TTC549 (cell line): ENCODE measurements around the gene HSPB6.
"Not testable (repeated sequence)": the region's sequence is repeated elsewhere in the genome, so short reads cannot be mapped to it uniquely, and the experiment has no call there.

Experiments
- FAIRE-seq: peaks from 2 replicates; lab custom pipeline; 2012; peaks lifted over from hg19 to GRCh38; lab: Jason Lieb, UNC

HSPB6 gene

DNA sequence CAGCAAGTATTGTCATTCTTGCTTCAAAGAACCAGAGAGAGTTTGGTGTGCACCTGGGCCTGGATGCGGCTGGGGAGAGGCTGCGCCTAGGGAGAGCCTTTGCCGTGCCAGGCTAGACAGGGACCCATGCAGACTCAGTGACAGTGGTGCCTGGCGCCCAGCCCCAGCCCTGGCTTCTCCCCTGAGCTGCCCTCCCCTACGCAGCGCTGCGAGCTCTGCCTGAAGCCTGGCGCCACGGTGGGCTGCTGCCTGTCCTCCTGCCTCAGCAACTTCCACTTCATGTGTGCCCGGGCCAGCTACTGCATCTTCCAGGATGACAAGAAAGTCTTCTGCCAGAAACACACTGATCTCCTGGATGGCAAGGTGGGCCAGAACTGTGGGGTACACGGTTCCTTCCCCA lies 27.1 kb downstream of the HSPB6 start:
- no peak for FAIRE-seq

GRCh38 chr19:35729021-35729420 lies 27.8 kb downstream of the HSPB6 start:
- no peak for FAIRE-seq

- FAIRE-seq: no peak
Measured at GRCh38 chr19:35727956-35728706, 28.7 kb downstream of the HSPB6 start.

GRCh38 chr19:35727053-35727955 lies 29.5 kb downstream of the HSPB6 start:
- no peak for FAIRE-seq

- FAIRE-seq: no peak
Measured at GRCh38 chr19:35725216-35725861, 31.5 kb downstream of the HSPB6 start.

DNA sequence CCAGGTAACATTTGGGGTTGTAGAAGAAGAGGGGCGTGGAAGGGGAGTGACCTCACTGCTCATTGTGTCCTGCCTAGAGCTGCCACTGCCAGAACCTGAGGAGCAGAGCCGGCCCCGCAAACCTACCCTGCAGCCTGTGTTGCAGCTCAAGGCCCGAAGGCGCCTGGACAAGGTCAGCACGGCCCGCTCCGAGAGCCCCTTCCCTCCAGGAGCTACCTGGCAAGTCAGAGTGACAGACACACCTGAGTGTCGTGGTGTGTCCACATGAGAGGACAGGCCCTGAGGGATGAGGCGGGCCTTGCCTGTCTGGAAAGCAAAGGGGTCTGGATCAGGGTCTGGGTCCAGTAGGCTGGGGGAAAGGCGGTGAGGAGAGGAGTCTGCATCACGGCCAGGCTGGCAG lies 32.3 kb downstream of the HSPB6 start:
- FAIRE-seq: no peak

DNA sequence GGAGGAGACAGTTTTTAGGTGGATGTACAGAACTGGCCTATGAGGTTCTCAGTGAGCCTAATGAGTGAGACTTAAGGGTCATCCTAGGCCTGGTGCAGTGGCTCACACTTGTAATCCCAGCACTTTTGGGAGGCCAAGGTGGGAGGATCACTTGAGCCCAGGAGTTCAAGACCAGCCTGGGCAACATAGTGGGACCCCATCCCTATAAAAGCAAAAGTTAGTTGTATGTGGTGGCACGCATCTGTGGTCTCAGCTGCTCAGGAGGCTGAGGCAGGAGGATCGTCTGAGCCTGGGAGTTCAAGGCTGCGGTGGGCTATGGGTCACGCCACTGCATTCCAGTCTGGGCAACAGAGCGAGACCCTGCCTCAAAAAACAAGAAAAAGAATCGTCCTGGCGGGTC lies 32.7 kb downstream of the HSPB6 start:
- FAIRE-seq: not testable (repeated sequence)

- no peak for FAIRE-seq
Measured at GRCh38 chr19:35723671-35724070, 33.2 kb downstream of the HSPB6 start.

- no peak for FAIRE-seq
Measured at GRCh38 chr19:35722897-35723296, 33.9 kb downstream of the HSPB6 start.

DNA sequence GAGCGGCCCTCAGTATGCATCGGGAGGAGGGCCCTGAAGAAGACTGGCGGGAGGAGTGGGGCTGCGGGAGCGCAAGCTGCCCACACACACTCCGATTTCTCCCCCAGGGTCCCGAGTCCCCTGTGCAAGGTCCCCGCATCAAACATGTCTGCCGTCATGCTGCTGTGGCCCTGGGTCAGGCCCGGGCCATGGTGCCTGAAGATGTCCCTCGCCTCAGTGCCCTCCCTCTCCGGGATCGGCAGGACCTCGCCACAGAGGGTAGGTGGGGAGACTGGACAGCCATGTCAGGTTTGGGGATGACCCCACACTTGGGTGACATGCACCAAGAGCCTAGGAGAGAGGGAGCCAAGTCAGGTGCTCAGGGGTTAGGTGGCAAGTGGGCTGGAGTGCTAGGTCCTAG lies 34.4 kb downstream of the HSPB6 start:
- no peak for FAIRE-seq

- FAIRE-seq: no peak
Measured at GRCh38 chr19:35721374-35721773, 35.5 kb downstream of the HSPB6 start.

GRCh38 chr19:35720648-35721047 lies 36.2 kb downstream of the HSPB6 start:
- FAIRE-seq: no peak

DNA sequence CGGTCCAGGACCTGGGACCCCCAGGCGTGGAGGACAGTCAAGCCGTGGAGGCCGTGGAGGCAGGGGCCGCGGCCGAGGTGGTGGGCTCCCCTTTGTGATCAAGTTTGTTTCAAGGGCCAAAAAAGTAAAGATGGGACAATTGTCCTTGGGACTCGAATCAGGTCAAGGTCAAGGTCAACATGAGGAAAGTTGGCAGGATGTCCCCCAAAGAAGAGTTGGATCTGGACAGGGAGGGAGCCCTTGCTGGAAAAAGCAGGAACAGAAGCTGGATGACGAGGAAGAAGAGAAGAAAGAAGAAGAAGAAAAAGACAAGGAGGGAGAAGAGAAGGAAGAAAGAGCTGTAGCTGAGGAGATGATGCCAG lies 36.7 kb downstream of the HSPB6 start:
- FAIRE-seq: no peak

- no peak for FAIRE-seq
Measured at GRCh38 chr19:35719402-35720162, 37.2 kb downstream of the HSPB6 start.

GRCh38 chr19:35718345-35719041 lies 38.3 kb downstream of the HSPB6 start:
- FAIRE-seq: no peak

- FAIRE-seq: no peak
Measured at GRCh38 chr19:35717665-35718344, 39.0 kb downstream of the HSPB6 start, which contains the start of gene KMT2B. TSS of gene KMT2B (plus strand) at chr19:35718003. CDS start at chr19:35718019, 16 bp downstream.

DNA sequence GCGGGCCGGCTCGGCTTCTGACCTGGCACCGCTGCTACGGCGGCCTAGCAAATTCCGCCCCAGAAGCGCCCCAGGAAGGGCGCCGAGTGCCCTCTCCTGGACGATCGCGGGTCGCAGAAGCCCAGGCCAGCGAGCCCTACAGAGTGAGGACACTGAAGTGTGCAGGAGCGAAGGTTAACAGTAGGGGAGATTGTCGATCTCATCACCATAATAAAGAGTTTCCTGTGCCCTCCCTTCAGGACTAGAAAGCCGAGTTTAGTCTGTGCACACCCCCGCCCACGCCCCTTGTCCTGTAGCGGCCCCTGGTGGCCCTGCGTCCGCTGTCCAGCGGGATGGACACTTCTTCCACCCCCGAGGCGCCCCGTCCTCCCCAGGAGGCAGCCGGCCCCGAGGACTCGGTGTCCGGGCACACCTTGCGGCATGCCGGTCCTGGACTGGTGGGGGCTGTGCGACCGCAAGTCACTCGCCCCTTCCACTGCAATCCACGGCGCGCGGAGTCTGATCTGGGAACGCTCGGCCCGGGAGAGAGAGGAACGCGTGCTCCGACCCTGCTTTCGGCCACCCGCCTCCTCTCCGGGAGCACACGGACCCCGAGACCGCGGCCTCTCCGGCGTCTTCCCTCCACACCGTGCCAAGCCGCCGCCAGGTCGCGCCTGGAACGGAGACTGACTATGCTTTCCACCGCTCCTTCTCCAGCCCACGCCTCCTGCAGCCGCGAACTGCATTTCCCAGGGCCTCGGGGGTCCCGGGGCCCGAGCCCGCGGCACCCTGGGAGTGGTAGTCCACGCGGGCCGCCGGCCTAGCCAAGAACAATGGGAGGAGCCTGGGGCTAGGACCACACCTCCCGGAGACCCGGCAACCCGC lies 39.8 kb downstream of the HSPB6 start:
- FAIRE-seq: no peak

DNA sequence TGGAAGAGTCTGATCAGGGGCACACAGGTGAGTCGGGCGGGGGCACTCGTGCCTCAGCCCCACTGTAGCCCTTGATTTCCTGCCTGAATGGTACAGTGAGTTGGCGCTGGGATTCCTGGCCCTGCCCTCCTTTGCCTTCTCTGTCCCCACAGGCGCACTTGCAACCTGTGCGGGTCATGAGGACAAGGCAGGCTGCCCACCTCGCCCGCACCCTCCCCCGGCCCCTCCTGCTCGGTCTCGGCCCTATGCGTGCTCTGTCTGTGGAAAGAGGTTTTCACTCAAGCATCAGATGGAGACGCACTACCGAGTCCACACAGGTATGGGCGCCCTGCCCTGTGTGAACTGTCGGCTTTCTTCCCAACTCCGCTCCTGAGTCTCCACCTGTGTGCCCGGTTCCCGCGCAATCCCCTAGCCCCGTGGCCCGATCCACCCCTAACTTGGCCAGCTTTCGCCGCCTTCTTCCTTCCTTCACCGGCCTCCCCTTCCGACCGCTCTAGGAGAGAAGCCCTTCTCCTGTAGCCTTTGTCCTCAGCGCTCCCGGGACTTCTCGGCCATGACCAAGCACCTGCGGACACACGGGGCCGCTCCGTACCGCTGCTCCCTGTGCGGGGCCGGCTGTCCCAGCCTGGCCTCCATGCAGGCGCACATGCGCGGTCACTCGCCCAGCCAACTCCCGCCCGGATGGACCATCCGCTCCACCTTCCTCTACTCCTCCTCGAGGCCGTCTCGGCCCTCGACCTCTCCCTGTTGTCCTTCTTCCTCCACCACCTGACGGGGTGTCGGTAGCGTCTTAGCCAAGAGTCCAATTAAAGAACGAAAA lies 40.6 kb downstream of the HSPB6 start:
- FAIRE-seq: no peak

DNA sequence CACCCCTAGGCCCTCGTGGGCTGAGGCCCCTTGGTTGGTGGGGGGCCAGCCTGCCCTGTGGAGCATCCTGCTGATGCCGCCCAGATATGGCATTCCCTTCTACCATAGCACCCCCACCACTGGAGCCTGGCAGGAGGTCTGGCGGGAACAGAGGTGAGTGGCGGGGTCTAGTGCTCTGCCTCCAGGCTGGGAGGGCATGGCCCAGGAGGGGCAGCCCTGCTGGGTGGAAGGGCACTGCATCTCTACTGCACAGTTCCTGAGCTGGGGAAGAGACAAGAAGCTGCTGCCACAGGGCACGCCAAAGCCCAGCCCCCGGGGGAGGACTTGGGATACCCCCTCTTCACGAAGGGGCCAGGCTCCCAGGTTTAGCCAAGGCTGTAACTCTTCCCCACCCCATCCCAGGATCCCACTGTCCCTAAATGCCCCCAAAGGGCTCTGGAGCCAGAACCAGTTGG lies 41.4 kb downstream of the HSPB6 start:
- FAIRE-seq: no peak
